GM10266 (cell line): ENCODE results near the gene OLR1.

Source experiments
- DNase-seq: peaks from one replicate; pipeline ENCODE4 v3.0.0; 2012; ENCODE audit errors: extremely low spot score
- CTCF ChIP-seq: IDR thresholded peaks from 2 replicates; pipeline ENCODE4 v1.5.1; 2012; ENCODE audit warnings: mild to moderate bottlenecking, low read depth; ENCODE audit not compliant: control insufficient read depth, insufficient read depth; ENCODE audit errors: missing control alignments

OLR1 gene

GRCh38 chr12:10115890-10116289, 56.0 kb downstream of the OLR1 start:
- no peak for TF ChIP-seq CTCF
- no peak for DNase-seq

- no peak for DNase-seq
- TF ChIP-seq CTCF, result no peak
Observed at GRCh38 chr12:10115311-10115710, 56.6 kb downstream of the OLR1 start.

DNA sequence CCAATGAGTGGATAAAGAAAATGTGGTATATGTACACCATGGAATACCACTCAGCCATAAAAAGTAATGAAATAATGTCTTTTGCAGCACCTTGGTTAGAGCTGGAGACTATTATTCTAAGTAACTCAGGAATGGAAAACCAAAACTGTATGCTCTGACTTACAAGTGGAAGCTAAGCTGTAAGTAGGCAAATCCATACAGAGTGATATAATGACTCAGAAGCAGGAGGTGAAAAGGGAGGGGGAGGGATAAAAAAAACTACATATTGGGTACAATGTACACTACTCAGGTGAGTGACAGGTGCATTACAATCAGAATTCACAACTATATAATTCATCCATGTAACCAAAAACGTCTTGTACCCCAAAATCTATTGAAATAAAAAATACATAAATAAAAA, 58.0 kb downstream of the OLR1 start:
- no peak for TF ChIP-seq CTCF
- DNase-seq, result no peak

DNA sequence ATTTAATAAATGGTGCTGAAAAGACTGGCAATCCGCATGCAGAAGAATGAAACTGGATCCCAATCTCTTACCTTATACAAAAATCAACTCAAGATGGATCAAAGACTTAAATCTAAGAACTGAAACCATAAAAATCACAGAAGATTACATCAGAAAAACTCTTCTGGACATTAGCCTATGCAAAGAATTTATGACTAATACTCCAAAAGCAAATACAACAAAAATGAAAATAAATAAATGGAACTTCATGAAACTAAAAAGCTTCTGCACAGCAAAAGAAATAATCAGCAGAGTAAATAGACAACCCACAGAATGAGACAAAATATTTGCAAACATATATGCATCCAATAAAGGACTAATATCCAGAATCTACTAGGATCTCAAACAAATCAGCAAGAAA, 58.9 kb downstream of the OLR1 start:
- no peak for DNase-seq
- TF ChIP-seq CTCF, result no peak

DNA sequence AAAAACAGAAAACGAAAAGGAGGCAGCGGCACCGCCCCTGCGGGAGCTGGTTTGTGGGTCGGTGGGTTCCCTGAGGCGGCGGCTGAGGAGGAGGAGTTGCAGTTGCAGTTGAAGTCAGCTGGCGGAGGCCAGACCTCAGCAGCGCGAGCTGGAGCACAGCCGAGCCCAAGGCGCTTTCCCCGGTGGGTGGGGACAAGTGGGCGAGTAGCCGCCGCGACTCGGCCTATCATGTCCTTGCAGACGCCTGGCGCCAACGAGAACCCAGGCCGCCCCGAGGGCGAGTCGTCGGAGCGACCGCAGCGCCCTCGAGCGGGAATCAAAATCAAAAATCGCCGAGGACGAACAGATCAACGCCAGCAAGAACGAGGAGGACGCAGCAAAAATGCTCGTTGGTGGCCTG, 60.5 kb downstream of the OLR1 start:
- no peak for TF ChIP-seq CTCF
- no peak for DNase-seq

GRCh38 chr12:10110256-10110844, 61.6 kb downstream of the OLR1 start:
- no peak for DNase-seq
- TF ChIP-seq CTCF, result no peak
